HEK293T (cell line): Measurements from ENCODE around the gene IGF1R.

Experiments used
- BHLHE40 ChIP-seq: fragments of 450-650 bp; IDR thresholded peaks from 2 replicates; pipeline ENCODE4 v1.6.1; 2016; ENCODE audit warnings: mild to moderate bottlenecking, moderate library complexity, borderline replicate concordance
- FOXA1 ChIP-seq: fragments of 450-650 bp; IDR thresholded peaks from 2 replicates; pipeline ENCODE4 v1.6.1; 2016; ENCODE audit warnings: mild to moderate bottlenecking
- HDGF ChIP-seq: fragments of 450-650 bp; IDR thresholded peaks from 2 replicates; pipeline ENCODE4 v1.6.1; 2017; ENCODE audit warnings: antibody characterized with exemption, borderline replicate concordance
- PKNOX1 ChIP-seq: fragments of 450-650 bp; IDR thresholded peaks from 2 replicates; pipeline ENCODE4 v1.6.1; 2016

DNA sequence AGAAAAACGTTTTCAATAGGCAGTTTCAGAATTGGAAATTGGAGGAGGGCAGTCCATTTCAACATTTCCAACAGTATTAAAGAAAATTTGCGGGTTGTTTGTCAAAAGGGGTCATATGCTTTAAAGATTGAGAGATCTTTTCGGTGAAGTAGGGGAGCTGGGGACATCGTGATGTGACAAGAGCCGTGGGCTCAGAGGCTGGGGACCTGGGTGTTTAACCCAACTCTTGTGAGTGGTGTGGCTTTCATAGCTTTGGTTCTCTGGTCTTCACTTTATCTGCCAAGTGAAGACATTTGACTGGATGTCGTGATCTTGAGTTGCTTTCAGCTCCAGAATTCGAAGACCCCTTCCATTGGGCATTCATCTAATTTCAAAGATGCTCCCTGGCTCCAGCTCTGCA, 226.0 kb downstream of the IGF1R start:
- no peak for TF ChIP-seq FOXA1
- TF ChIP-seq BHLHE40, result no peak
- TF ChIP-seq HDGF, result no peak
- no peak for TF ChIP-seq PKNOX1
